HepG2 (cell line): ENCODE results near the gene DLG4. TPM values are rescaled to one million over a fixed set of nuclear protein-coding genes. Genes with fewer than 3 reads are reported as not detected.

Experiments used
- ATF3 ChIP-seq: sonication (generic); formaldehyde crosslinking; IDR thresholded peaks from 2 replicates; pipeline ENCODE4 v1.4.0; 2020; ENCODE audit warnings: missing genetic modification reagents
- BCLAF1 ChIP-seq: fragments of 450-650 bp; IDR thresholded peaks from 2 replicates; pipeline ENCODE4 v1.6.1; 2017; ENCODE audit warnings: mild to moderate bottlenecking
- FOXJ3 ChIP-seq: sonication (generic); formaldehyde crosslinking; IDR thresholded peaks from 2 replicates; pipeline ENCODE4 v1.4.0; 2020; ENCODE audit warnings: missing genetic modification reagents, mild to moderate bottlenecking, borderline replicate concordance
- HNF4G ChIP-seq, 2 experiments: sonication (generic) in 1 of 2; formaldehyde crosslinking in 1 of 2; IDR thresholded peaks; 2 replicates each; pipeline versions ENCODE4 v1.4.0 to v1.6.1; 2011 to 2020; ENCODE audit warnings: borderline replicate concordance in 2 of 2, low read depth in 2 of 2, mild to moderate bottlenecking in 2 of 2, low read length in 1 of 2, missing genetic modification reagents in 1 of 2, moderate library complexity in 1 of 2
- KLF12 ChIP-seq: sonication (generic); formaldehyde crosslinking; IDR thresholded peaks from 2 replicates; pipeline ENCODE4 v1.4.0; 2020; ENCODE audit warnings: missing genetic modification reagents, borderline replicate concordance
- PRMT3 ChIP-seq: sonication (generic); formaldehyde crosslinking; IDR thresholded peaks from 2 replicates; pipeline ENCODE4 v1.8.1; 2022; ENCODE audit warnings: low read depth, mild to moderate bottlenecking, moderate library complexity, missing genetic modification reagents, borderline replicate concordance
- REL ChIP-seq: sonication (generic); formaldehyde crosslinking; conservative IDR thresholded peaks from 2 replicates; pipeline ENCODE4 v1.8.0; 2022; ENCODE audit warnings: mild to moderate bottlenecking, missing genetic modification reagents, moderate library complexity
- SAP130 ChIP-seq: IDR thresholded peaks from 2 replicates; pipeline ENCODE4 v1.6.1; 2016; ENCODE audit warnings: low read depth
- THAP9 ChIP-seq: sonication (generic); formaldehyde crosslinking; IDR thresholded peaks from 2 replicates; pipeline ENCODE4; 2020; ENCODE audit warnings: missing genetic modification reagents, mild to moderate bottlenecking, borderline replicate concordance
- ZNF101 ChIP-seq: sonication (generic); formaldehyde crosslinking; IDR thresholded peaks from 2 replicates; pipeline ENCODE4 v1.4.0; 2020; ENCODE audit warnings: mild to moderate bottlenecking, low read depth, missing genetic modification reagents, borderline replicate concordance
- ZNF142 ChIP-seq: sonication (generic); formaldehyde crosslinking; IDR thresholded peaks from 2 replicates; pipeline ENCODE4 v1.4.0; 2020; ENCODE audit warnings: missing genetic modification reagents
- ZNF567 ChIP-seq: sonication (generic); formaldehyde crosslinking; IDR thresholded peaks from 2 replicates; pipeline ENCODE4 v1.8.1; 2023; ENCODE audit warnings: mild to moderate bottlenecking, missing genetic modification reagents, borderline replicate concordance
- ZNF629 ChIP-seq: sonication (generic); formaldehyde crosslinking; conservative IDR thresholded peaks from 2 replicates; pipeline ENCODE4 v1.5.0; 2020; ENCODE audit warnings: missing genetic modification reagents
- ZNF775 ChIP-seq: sonication (generic); formaldehyde crosslinking; IDR thresholded peaks from 2 replicates; pipeline ENCODE4 v1.4.0; 2020; ENCODE audit warnings: missing genetic modification reagents, mild to moderate bottlenecking, moderate library complexity, borderline replicate concordance
- ZSCAN5A ChIP-seq: sonication (generic); formaldehyde crosslinking; IDR thresholded peaks from 2 replicates; pipeline ENCODE4 v1.8.0; 2022; ENCODE audit warnings: mild to moderate bottlenecking, missing genetic modification reagents, borderline replicate concordance
- polyA plus RNA-seq, 8 experiments: library from polyadenylated mRNA; depleted of rRNA in 3 of 8; stranded (reverse) in 7 of 8; unstranded in 1 of 8; fragments of >200 nt; fragmentation: Illumina TruSeq in 4 of 8; extraction: Trizol in 4 of 8; gene quantifications; 2 replicates each; pipeline versions ENCODE4 v1.2.1 to v1.2.3, GENCODE V29; 2011 to 2016; ENCODE audit warnings: low read depth in 4 of 8, missing spikeins in 1 of 8, mixed read lengths in 1 of 8; ENCODE audit not compliant: insufficient read depth in 1 of 8
- total RNA-seq, 5 experiments: library from RNA; depleted of rRNA; stranded (reverse); fragments of >200 nt; fragmentation: Illumina TruSeq; extraction: Trizol; gene quantifications; 2 replicates each; pipeline ENCODE4 v1.2.3, GENCODE V29; 2016; ENCODE audit warnings: low read depth in 1 of 5

Gene DLG4
- total and polyA plus RNA-seq, 2 of the 13 experiments (the other 11 are each of a cell fraction or from before 2014, with no cell fraction given), result 0.71 to 4.3 TPM

- no peak for TF ChIP-seq HNF4G (IDR thresholded peaks at IDR 0.05; ENCODE audit: borderline replicate concordance, low read depth, low read length)
- TF ChIP-seq HNF4G (CRISPR knock-in tag; IDR thresholded peaks at IDR 0.05; ENCODE audit: borderline replicate concordance, low read depth), result no peak
- TF ChIP-seq THAP9, result no peak
- no peak for TF ChIP-seq ZNF567 (CRISPR knock-in tag)
- TF ChIP-seq ZNF142, result no peak
- TF ChIP-seq FOXJ3 (CRISPR knock-in tag), result no peak
- no peak for TF ChIP-seq ZSCAN5A
- no peak for TF ChIP-seq KLF12 (CRISPR knock-in tag)
- no peak for TF ChIP-seq ZNF775 (CRISPR knock-in tag)
- 0 out of 2 replicates have a peak, but pooled peaks have one; percentile 16 for TF ChIP-seq SAP130
- no peak for TF ChIP-seq ZNF101 (CRISPR knock-in tag)
- TF ChIP-seq BCLAF1, result no peak
- no peak for TF ChIP-seq ZNF629 (CRISPR knock-in tag)
- TF ChIP-seq PRMT3, result no peak
- no peak for TF ChIP-seq REL (CRISPR knock-in tag)
- TF ChIP-seq ATF3 (CRISPR knock-in tag), result no peak
Measured at GRCh38 chr17:7249830-7250229, 30.2 kb upstream of the DLG4 start (continued).
